Measurements from ENCODE around the gene S100A11.
A peak's percentile ranks its signal among the peaks of the same experiment; 100 is the strongest.

The S100A11 gene

DNA sequence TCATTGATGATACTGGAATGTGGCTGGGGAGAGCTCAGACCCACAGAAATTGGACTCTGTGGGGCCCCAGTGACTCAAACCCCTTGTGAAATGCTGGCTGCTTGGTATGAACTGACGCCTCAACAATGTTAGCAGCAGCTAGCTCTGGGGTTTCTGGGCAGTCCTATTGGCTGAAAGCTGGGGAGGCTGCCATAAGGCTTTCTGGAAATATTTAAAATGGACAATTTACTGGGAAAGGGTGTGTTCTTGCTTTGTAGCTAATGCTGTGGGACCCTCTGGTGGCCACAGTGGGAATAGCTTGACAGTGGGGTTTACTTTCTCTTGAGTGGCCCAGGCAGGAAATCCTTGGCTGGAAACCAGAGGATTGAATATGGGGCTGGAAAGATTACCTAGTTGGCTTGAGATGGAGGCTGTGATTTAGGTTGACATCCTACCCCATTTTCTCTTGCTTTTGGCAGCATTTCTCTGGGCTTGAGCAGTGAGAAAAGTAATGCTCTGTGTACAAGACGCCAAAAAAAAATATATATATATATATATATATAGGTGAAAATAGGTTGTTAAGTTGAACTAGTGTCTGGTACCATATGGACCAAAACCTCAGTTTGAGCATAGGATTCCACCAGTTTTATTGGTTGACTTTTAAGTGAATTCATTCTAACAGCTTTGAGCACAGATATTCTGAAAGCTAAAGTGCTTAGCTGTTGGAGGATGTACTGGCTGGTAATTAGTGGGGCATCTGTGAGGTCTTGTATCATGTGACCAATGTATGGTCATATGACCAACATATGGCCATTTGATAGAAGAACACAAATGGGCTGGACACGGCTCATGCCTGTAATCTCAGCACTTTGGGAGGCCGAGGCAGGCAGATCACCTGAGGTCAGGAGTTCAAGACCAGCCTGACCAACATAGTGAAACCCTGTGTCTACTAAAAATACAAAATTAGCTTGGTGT is 34.9 kb downstream of the S100A11 start:
- peak; percentile 67 for DNase-seq (ENCODE audit: low read depth)

GRCh38 chr1:152000964-152001630 is 35.7 kb downstream of the S100A11 start:
- DNase-seq (ENCODE audit: low read depth), result no peak

GRCh38 chr1:151998611-151999362 is 38.0 kb downstream of the S100A11 start:
- no peak for DNase-seq (ENCODE audit: low read depth)

DNA sequence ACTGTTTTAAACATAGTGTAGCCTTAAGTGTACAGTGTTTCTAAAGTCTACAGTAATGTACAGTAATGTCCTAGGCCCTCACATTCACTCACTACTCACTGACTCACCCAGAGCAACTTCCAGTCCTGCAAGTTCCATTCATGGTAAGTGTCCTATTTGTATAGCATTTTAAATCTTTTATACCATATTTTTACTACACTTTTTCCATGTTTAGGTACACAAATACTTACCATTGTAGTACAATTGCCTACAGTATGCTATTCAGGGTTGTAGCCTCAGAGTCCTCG is 39.6 kb downstream of the S100A11 start:
- no peak for DNase-seq (ENCODE audit: low read depth)

DNA sequence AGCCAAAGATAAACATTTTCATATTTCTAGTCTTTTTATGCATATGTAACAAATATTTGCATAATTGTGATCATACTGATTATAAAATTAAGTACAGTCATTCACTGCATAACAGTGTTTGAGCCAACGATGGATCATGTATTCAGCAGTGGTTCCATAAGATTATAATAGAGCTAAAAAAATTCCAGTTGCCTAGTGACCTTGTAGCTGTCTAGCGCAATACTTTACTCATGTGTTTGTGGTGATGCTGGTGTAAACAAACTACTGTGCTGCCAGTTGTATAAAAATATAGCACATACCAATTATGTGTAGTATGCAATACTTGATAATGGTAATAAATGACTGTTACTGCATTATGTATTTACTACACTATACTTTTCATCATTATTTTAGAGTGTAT is 41.0 kb downstream of the S100A11 start:
- no peak for DNase-seq (ENCODE audit: low read depth)

GRCh38 chr1:151994956-151995355 is 41.8 kb downstream of the S100A11 start:
- DNase-seq (ENCODE audit: low read depth), result no peak

DNA sequence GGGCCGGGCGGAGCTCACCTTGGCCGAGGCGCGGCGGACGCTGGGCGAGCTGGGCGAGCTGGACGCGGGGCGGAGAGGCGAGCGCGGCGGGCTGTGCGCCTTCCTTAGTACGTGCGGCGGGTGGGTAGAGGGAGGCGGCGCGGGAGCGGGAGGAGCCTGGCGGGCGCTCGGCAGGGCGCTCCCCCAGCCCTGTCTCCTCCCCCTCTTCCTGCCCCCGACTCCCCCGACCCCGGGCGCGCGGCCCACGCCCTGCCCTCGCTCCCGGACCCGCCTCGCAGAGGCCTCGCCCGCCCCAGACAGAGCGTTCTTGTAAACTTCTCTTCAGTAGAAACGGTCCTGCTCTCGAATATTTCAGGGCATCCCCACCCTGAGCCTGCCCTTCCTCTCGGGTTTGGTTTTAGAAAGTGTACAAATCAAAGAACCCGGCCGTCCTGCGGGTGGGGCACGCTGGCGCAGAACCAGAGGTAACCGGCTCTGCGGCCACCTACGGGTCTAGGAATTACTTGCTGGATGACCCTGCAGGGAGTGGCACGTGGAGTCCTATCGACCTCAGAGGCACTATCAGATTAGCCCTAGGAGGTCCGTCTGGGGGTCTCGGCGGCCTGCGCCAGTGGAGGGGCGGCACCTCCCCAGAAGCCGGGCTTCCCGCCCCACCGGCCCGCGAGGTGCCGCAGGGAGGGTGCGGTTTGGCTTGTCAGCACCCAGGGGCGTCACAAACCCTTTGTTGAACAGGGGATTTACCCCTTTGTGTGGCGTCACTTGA is 42.9 kb downstream of the S100A11 start, which contains the start of gene S100A10:
S100A10 (minus strand) TSS at position 126 of the 763 bp plus-strand sequence. CDS start 7,629 bp downstream, outside the sequence.
- peak; percentile 48 for DNase-seq (ENCODE audit: low read depth)

- no peak for DNase-seq (ENCODE audit: low read depth)
These were observed 43.6 kb downstream of the S100A11 start for GRCh38 chr1:151993084-151993733.

- no peak for DNase-seq (ENCODE audit: low read depth)
These were observed 44.3 kb downstream of the S100A11 start for GRCh38 chr1:151992303-151993083.

DNA sequence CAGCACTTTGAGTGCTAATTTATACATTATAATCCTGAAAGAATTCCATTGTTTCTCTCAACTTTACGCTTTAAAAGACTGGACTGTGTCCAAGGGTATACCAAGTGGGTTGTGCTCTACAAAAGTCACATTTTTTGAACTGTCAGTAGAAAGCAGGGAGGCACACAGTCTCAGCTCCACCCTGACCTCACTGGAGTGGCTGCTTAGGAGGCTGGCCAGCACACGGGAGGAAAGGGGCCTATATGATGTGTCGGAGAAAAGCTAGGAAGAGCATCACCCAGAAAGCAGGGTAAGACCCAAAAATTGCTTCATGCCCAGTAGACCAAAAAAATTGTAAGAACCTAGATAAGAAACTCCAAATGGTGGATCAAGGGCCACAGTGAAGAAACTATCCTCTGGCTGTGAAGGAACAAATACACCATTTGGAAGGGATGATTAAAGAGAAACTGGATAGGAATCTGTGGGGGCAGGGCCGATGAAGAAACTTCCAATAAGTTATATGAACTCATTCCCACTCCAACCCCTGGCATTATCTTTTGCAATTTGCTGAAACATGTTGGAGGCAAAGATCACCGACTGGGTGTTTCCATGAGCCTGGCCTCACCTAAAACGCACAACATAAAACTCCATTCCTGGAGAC is 45.0 kb downstream of the S100A11 start:
- no peak for DNase-seq (ENCODE audit: low read depth)

DNA sequence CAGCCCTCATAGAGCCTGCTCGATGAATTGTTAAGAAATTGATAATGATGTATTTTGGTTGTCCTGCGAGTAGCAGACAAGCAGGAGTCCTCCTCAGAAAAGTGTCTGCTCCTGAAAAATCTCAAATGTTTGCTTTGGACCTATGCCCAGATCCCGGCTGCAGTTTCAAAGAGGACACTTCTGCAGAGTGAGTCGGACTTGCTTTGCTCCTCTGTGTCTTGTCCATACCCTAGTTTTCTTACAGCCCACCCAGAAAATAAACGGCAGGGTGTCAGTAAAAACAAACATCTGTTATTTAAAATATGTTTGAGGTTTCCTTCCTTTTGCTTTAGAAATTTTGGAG is 46.0 kb downstream of the S100A11 start:
- DNase-seq (ENCODE audit: low read depth), result no peak

DNA sequence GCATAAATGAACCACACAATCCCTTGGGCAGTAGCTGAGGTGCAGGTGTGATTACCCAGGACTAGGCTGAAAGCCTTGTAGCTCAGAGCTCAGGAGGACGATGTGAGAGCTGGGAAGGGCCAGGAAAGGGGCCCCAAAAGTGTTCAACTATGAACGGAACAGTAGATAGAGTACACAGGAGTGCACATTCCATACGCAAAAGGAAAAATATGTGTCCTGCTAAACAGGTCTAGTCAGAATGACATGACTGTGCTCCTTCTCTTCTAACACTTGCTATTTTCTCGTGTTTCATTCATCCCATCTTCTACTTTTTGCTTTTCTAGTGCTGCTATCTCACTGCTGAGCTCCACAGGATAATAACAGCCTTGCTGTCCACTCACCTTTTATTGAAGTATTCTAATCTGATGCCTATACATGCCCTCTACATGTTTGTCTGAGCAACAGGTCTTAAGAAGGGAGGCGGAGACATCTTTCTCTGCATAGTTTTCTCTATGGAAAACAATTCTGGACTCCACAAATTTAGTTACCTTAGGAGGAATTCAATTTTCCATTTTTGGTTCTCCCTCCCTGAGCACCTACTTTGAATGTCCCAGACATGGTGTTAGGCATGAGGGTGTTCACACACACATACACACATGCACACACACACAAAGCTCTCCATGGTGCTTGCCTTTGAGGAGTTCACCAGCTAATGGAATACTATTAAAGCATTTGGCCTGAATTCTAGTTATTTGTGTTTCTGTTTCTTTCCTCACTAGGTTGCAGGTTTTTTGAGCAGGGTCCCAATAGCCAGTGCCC is 46.5 kb downstream of the S100A11 start:
- DNase-seq (ENCODE audit: low read depth), result no peak

DNA sequence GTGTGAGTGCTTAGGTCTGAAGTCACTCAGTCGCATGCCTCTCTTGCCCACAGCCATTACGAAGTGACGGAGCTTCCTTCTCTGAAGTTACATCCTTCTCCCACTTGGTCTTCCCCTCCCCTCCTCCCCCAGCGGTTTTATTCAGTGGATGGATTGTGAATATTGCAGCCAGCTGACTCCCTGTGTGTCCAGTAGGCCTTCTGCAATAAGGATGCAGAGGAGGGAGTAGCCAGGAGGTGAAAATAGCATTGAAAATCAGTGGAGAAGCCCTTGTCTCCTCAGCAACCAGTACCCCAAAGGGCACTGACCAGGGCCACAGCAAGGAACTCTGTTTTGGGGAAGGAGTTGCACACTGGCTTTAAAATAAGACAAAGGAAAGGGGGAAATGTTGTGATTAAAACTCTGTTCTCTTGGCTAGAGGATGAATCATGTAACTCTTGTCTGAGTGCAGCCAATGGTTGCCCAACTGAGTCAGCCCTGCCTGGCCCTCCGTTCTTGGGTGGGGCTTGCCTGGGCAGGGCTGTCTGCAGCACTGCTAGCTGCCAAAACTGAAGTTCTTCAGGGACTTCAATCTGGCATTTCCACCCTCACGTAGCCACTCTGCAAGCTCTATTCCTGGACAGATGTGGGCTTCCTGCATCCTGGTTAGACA is 47.5 kb downstream of the S100A11 start:
- no peak for DNase-seq (ENCODE audit: low read depth)

DNA sequence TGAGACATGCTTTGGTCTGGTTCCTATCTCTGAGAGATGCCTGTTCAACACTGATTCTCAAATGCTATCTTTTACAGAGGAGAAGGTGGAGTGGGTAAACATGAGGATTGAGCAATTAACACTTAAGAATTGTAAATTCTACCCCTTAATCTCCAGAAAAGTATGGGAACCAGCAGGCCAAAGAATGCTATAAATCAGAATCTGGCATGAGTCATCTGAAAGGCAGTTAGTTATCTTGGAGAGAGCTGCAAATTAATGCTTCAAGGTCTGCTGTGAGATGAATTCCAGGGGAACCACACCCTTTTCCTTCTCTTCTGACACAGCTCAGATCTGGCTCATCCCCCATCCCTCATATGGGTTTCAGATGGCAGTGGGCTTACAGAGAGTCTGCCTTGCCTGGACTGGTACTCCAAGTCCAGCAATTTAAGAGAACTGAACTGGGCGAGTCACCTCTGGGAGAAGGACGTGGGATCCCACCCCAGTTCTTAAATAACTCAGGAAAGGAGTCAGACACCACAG is 48.3 kb downstream of the S100A11 start:
- no peak for DNase-seq (ENCODE audit: low read depth)

DNA sequence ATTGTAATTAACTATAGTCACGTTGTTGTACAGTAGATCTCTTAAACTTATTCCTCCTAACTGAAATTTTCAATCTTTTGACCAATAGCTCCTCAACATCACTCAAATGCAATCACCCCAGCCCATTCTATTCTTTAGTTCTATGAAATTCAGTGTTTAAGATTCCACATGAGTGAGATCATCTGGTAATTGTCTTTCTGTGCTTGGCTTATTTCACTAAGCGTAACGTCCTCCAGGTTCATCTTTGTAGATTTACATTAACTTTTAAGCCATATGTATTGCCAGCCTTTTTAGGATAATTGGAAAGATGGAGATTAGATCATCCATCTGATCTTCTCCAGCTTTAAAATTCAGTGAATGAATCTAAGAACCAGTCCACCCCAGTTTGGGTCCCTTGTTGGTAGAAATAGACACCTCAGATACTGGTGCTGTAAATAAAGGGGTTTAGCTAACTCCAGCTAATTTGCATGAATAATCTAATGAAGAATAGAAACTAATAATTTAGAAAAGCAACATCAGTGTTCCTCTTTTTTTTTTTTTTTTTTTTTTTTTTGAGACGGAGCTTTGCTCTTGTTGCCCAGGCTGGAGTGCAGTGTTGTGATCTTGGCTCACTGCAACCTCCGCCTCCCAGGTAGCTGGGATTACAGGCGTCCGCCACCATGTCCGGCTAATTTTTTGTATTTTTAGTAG is 50.2 kb downstream of the S100A11 start:
- DNase-seq (ENCODE audit: low read depth), result no peak

GRCh38 chr1:151985768-151986167 is 51.0 kb downstream of the S100A11 start:
- DNase-seq (ENCODE audit: low read depth), result no peak

GRCh38 chr1:151985270-151985669 is 51.5 kb downstream of the S100A11 start:
- DNase-seq (ENCODE audit: low read depth), result no peak
